Measurements from ENCODE around the gene MRPL53. TPM values are rescaled to one million over a fixed set of nuclear protein-coding genes. Genes with fewer than 3 reads are reported as not detected.
A peak's percentile ranks its signal among the peaks of the same experiment; 100 is the strongest.

MRPL53 gene
- total and polyA plus RNA-seq, 2 of the 13 experiments (the other 11 are each of a cell fraction or from before 2014, with no cell fraction given): 34.3 to 51.9 TPM

GRCh38 chr2:74507145-74507925 is 34.9 kb upstream of the MRPL53 start, which contains the start of gene PCGF1 (continued):
- TF ChIP-seq RAD21 (CRISPR knock-in tag; IDR thresholded peaks at IDR 0.05): peak; percentile 89
- no peak for TF ChIP-seq KLF9 (CRISPR knock-in tag; IDR thresholded peaks at IDR 0.05; ENCODE audit: low read depth)
- peak; percentile 53; the same call in 1 of the 2 replicates for TF ChIP-seq ZNF557 (CRISPR knock-in tag; IDR thresholded peaks at IDR 0.05)
- TF ChIP-seq EP300 (IDR thresholded peaks at IDR 0.05; ENCODE audit: low read depth in 2 of 2, low read length in 2 of 2): peak in 1 of 2 experiments; percentile 47; a peak in 1 of 4 replicates
- no peak for TF ChIP-seq EP300 (CRISPR knock-in tag; IDR thresholded peaks at IDR 0.05; ENCODE audit: borderline replicate concordance)
- TF ChIP-seq, protein P1, sequence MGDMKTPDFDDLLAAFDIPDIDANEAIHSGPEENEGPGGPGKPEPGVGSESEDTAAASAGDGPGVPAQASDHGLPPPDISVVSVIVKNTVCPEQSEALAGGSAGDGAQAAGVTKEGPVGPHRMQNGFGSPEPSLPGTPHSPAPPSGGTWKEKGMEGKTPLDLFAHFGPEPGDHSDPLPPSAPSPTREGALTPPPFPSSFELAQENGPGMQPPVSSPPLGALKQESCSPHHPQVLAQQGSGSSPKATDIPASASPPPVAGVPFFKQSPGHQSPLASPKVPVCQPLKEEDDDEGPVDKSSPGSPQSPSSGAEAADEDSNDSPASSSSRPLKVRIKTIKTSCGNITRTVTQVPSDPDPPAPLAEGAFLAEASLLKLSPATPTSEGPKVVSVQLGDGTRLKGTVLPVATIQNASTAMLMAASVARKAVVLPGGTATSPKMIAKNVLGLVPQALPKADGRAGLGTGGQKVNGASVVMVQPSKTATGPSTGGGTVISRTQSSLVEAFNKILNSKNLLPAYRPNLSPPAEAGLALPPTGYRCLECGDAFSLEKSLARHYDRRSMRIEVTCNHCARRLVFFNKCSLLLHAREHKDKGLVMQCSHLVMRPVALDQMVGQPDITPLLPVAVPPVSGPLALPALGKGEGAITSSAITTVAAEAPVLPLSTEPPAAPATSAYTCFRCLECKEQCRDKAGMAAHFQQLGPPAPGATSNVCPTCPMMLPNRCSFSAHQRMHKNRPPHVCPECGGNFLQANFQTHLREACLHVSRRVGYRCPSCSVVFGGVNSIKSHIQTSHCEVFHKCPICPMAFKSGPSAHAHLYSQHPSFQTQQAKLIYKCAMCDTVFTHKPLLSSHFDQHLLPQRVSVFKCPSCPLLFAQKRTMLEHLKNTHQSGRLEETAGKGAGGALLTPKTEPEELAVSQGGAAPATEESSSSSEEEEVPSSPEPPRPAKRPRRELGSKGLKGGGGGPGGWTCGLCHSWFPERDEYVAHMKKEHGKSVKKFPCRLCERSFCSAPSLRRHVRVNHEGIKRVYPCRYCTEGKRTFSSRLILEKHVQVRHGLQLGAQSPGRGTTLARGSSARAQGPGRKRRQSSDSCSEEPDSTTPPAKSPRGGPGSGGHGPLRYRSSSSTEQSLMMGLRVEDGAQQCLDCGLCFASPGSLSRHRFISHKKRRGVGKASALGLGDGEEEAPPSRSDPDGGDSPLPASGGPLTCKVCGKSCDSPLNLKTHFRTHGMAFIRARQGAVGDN (CRISPR knock-in tag; IDR thresholded peaks at IDR 0.05): peak; percentile 94
- no peak for TF ChIP-seq GATA4 (IDR thresholded peaks at IDR 0.05; ENCODE audit: borderline replicate concordance, low read depth)
- no peak for TF ChIP-seq NFIC (IDR thresholded peaks at IDR 0.05; ENCODE audit: low read length)
- TF ChIP-seq ZNF317 (CRISPR knock-in tag; IDR thresholded peaks at IDR 0.05): peak; percentile 47
- TF ChIP-seq RXRB (CRISPR knock-in tag; IDR thresholded peaks at IDR 0.05; ENCODE audit: borderline replicate concordance): peak; percentile 92
- TF ChIP-seq JUNB (CRISPR knock-in tag; IDR thresholded peaks at IDR 0.05; ENCODE audit: borderline replicate concordance): no peak
- no peak for TF ChIP-seq ZNF790 (CRISPR knock-in tag; IDR thresholded peaks at IDR 0.05; ENCODE audit: borderline replicate concordance)
- TF ChIP-seq ZNF749 (CRISPR knock-in tag; IDR thresholded peaks at IDR 0.05; ENCODE audit: borderline replicate concordance): peak; percentile 87; the same call in 1 of the 2 replicates
- TF ChIP-seq ZNF556 (CRISPR knock-in tag; IDR thresholded peaks at IDR 0.05; ENCODE audit: borderline replicate concordance): peak; percentile 76; the same call in 1 of the 2 replicates
- peak; percentile 84 for TF ChIP-seq ARNT2 (CRISPR knock-in tag; IDR thresholded peaks at IDR 0.05; ENCODE audit: low read depth)
- peak; percentile 13; the same call in 1 of the 2 replicates for TF ChIP-seq ZKSCAN8 (CRISPR knock-in tag; IDR thresholded peaks at IDR 0.05; ENCODE audit: borderline replicate concordance)
- TF ChIP-seq, protein P2, sequence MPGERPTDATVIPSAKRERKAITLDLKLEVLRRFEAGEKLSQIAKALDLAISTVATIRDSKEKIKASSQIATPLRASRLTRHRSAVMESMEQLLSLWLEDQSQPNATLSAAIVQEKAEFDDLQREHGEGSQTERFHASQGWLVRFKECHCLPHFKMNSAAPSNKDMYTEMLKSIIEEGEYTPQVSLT (CRISPR knock-in tag; IDR thresholded peaks at IDR 0.05; ENCODE audit: borderline replicate concordance, low read depth): no peak; the same call in 1 of the 2 replicates
- TF ChIP-seq ZFAT (CRISPR knock-in tag; conservative IDR thresholded peaks at IDR 0.05): no peak
- no peak for TF ChIP-seq TEAD2 (CRISPR knock-in tag; IDR thresholded peaks at IDR 0.05)
- TF ChIP-seq CREBL2 (CRISPR knock-in tag; IDR thresholded peaks at IDR 0.05; ENCODE audit: borderline replicate concordance): 0 out of 2 replicates have a peak, but pooled peaks have one; percentile 37
- no peak for TF ChIP-seq CBX2 (IDR thresholded peaks at IDR 0.05; ENCODE audit: low read depth, low read length)
- 0 out of 2 replicates have a peak, but pooled peaks have one; percentile 35 for TF ChIP-seq CBX2 (CRISPR knock-in tag; IDR thresholded peaks at IDR 0.05; ENCODE audit: low read depth)
- TF ChIP-seq NFKB2 (CRISPR knock-in tag; IDR thresholded peaks at IDR 0.05; ENCODE audit: borderline replicate concordance): peak; percentile 91; the same call in 1 of the 2 replicates

All from HepG2 (cell line).